ENCODE measurements around the gene SLC35B2. TPM values are rescaled to one million over a fixed set of nuclear protein-coding genes. Genes with fewer than 3 reads are reported as not detected.

SLC35B2 gene
- total RNA-seq, 2 experiments from 2014 or later = 13.9 to 16.5 TPM

GRCh38 chr6:44263354-44264100 is 6.2 kb upstream of the SLC35B2 start:
- intact Hi-C loops (cut with micrococcal nuclease; ENCODE audit: unreplicated experiment) = loop anchor here (1.0 to 2.0 kb wide), 2 partner anchors 17 to 39 kb away; no protein-coding TSS in a partner anchor
- H3K27ac ChIP-seq (ENCODE audit: low read depth, low read length, poor library complexity, severe bottlenecking) = peak overlapping the region; percentile 85
- no peak for TF ChIP-seq EZH2phosphoT487 (IDR thresholded peaks at IDR 0.05; ENCODE audit: borderline replicate concordance, low read depth, low read length)
- TF ChIP-seq CTCF (conservative IDR thresholded peaks at IDR 0.05; ENCODE audit: low read length) = no peak
- POLR2A ChIA-PET = interaction anchor here (1.0 to 4.3 kb wide), 2 partner anchors 16 to 18 kb away, joined by 3 to 22 read pairs; partner anchors contain the start of gene HSP90AB1
- peak; percentile 40 for DNase-seq (ENCODE audit: low spot score)
- H2AFZ ChIP-seq (ENCODE audit: low read length) = no peak overlapping the region
- no TSS peak for BruUV-seq (replicated peaks)
- peak overlapping the region; percentile 86 for H3K4me3 ChIP-seq (ENCODE audit: low read depth, low read length, poor library complexity, severe bottlenecking)
- H3K4me2 ChIP-seq (ENCODE audit: low read length) = peak overlapping the region; percentile 96
- CTCF ChIA-PET (ENCODE audit: unreplicated experiment) = interaction anchor here (0.6 to 1.0 kb wide), 2 partner anchors 18 to 29 kb away, joined by 3 to 4 read pairs; no protein-coding TSS in a partner anchor
- H3K9me2 ChIP-seq (ENCODE audit: insufficient read depth, low read length) = no peaks in the 10 kb centered on the region
- no peaks in the 10 kb centered on the region for H4K20me1 ChIP-seq (ENCODE audit: insufficient read depth, low read length)
- H3K36me3 ChIP-seq (ENCODE audit: insufficient read depth, low read length) = peaks cover 47% of the 10 kb centered on the region
- peaks cover 58% of the 10 kb centered on the region for H3K4me1 ChIP-seq (ENCODE audit: insufficient read depth, low read length, poor library complexity, severe bottlenecking)
- H3K9me3 ChIP-seq (ENCODE audit: low read length) = no peaks in the 10 kb centered on the region
- peaks cover 41% of the 10 kb centered on the region for H3K79me2 ChIP-seq (ENCODE audit: insufficient read depth, low read depth, low read length)

- H2AFZ ChIP-seq (ENCODE audit: low read length) = no peak overlapping the region
- peak overlapping the region; percentile 85 for H3K27ac ChIP-seq (ENCODE audit: low read depth, low read length, poor library complexity, severe bottlenecking)
- TF ChIP-seq CTCF (conservative IDR thresholded peaks at IDR 0.05; ENCODE audit: low read length) = no peak
- TF ChIP-seq EZH2phosphoT487 (IDR thresholded peaks at IDR 0.05; ENCODE audit: borderline replicate concordance, low read depth, low read length) = no peak
- no peaks in the 10 kb centered on the region for H3K9me3 ChIP-seq (ENCODE audit: low read length)
- H3K9me2 ChIP-seq (ENCODE audit: insufficient read depth, low read length) = no peaks in the 10 kb centered on the region
- no TSS peak for BruUV-seq (replicated peaks)
- H3K4me1 ChIP-seq (ENCODE audit: insufficient read depth, low read length, poor library complexity, severe bottlenecking) = peaks cover 60% of the 10 kb centered on the region
- H3K4me3 ChIP-seq (ENCODE audit: low read depth, low read length, poor library complexity, severe bottlenecking) = peak overlapping the region; percentile 86
- peaks cover 55% of the 10 kb centered on the region for H3K36me3 ChIP-seq (ENCODE audit: insufficient read depth, low read length)
- ChIA-PET CTCF (ENCODE audit: unreplicated experiment) (interaction anchor here (0.6 to 1.5 kb wide), 3 partner anchors 16 to 38 kb away, joined by 3 to 4 read pairs (median 3); partner anchors contain the start of gene HSP90AB1), POLR2A (interaction anchor here (0.6 to 4.3 kb wide), 4 partner anchors 15 to 758 kb away, joined by 3 to 22 read pairs (median 4); partner anchors contain the start of gene HSP90AB1)
- no peaks in the 10 kb centered on the region for H4K20me1 ChIP-seq (ENCODE audit: insufficient read depth, low read length)
- peaks cover 41% of the 10 kb centered on the region for H3K79me2 ChIP-seq (ENCODE audit: insufficient read depth, low read depth, low read length)
- no peak for DNase-seq (ENCODE audit: low spot score)
- intact Hi-C loops (cut with micrococcal nuclease; ENCODE audit: unreplicated experiment) = no loop called here
- H3K4me2 ChIP-seq (ENCODE audit: low read length) = peak overlapping the region; percentile 96
Measured at GRCh38 chr6:44262467-44263353, 5.4 kb upstream of the SLC35B2 start.

Measured in OCI-LY7 (cell line).